ENCODE data around the gene SDK1. TPM values are rescaled to one million over a fixed set of nuclear protein-coding genes. Genes with fewer than 3 reads are reported as not detected.

Gene SDK1
- total RNA-seq, 2 experiments from 2014 or later = 0.25 to 0.78 TPM

DNA sequence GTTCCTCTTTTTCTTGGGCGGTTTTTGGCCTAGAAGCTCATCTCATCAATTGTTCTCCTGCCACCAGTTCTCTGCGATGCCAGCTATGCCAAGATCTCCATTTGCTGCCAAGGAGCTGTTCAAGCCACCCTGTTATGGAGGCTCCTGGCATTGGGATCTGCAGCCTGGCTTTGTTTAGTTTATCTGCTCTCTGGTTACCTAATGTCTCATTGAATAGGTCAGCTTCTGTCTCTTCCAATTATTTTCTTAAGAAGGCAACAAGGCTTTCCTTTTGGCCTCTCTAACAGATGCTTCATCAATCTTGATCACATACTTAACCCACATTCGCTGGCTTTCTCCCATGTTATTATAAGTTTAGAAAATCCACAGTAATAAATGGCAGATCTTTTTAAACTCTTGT, 20.6 kb upstream of the SDK1 start:
- intact Hi-C loops (cut with micrococcal nuclease) = no loop called here
- peaks cover 3% of the 10 kb centered on the region for H3K4me1 Mint-ChIP-seq (ENCODE audit: low read depth)
- peaks cover 4% of the 10 kb centered on the region for H3K9me3 Mint-ChIP-seq
- POLR2A ChIA-PET = no interaction called here
- CTCF ChIA-PET = no interaction called here
- TF ChIP-seq, protein P1, sequence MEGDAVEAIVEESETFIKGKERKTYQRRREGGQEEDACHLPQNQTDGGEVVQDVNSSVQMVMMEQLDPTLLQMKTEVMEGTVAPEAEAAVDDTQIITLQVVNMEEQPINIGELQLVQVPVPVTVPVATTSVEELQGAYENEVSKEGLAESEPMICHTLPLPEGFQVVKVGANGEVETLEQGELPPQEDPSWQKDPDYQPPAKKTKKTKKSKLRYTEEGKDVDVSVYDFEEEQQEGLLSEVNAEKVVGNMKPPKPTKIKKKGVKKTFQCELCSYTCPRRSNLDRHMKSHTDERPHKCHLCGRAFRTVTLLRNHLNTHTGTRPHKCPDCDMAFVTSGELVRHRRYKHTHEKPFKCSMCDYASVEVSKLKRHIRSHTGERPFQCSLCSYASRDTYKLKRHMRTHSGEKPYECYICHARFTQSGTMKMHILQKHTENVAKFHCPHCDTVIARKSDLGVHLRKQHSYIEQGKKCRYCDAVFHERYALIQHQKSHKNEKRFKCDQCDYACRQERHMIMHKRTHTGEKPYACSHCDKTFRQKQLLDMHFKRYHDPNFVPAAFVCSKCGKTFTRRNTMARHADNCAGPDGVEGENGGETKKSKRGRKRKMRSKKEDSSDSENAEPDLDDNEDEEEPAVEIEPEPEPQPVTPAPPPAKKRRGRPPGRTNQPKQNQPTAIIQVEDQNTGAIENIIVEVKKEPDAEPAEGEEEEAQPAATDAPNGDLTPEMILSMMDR (IDR thresholded peaks at IDR 0.05) = no peak
- no peaks in the 10 kb centered on the region for H3K36me3 Mint-ChIP-seq (ENCODE audit: low read depth)
- no peak overlapping the region for H3K4me3 Mint-ChIP-seq
- H3K27me3 Mint-ChIP-seq = no peaks in the 10 kb centered on the region
- no peak for DNase-seq
- no peak for ATAC-seq
- H3K27ac Mint-ChIP-seq = no peak overlapping the region

DNA sequence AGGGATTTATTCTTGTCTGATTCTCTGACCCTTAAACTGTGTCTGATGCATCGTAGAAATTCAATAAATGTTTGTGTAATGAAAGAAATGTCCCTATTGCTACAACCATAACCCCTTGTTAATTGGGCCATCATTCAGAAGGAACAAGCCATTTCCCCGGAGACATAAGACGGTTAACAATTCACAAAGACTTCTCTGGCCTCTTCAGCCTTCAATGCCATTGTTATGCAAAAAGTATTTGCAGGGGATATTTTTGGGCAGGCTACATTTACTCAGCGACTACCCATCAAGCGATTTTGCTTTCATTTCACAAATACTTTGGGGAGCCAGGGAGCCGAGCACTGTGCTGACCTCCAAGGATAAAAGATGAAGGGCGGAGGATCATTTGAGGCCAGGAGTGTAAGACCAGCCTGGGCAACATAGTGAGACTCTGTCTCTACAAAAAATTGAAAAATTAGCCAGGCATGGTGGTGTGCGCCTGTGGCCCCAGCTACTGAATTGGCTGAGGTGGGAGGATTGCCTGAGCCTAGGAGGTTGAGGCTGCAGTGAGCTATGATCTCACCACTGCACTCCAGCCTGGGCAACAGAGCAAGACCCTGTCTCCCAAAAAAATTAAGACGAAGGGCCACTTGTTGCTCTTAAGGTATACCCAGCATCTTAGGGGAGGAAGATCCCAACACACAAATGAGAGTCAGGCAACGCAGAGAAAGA, 20.0 kb upstream of the SDK1 start:
- H3K27ac Mint-ChIP-seq = no peak overlapping the region
- H3K4me3 Mint-ChIP-seq = no peak overlapping the region
- ChIA-PET POLR2A (no interaction called here), CTCF (no interaction called here)
- peaks cover 3% of the 10 kb centered on the region for H3K4me1 Mint-ChIP-seq (ENCODE audit: low read depth)
- H3K36me3 Mint-ChIP-seq (ENCODE audit: low read depth) = no peaks in the 10 kb centered on the region
- TF ChIP-seq, protein P1 (IDR thresholded peaks at IDR 0.05) = no peak
- H3K27me3 Mint-ChIP-seq = no peaks in the 10 kb centered on the region
- ATAC-seq = no peak
- intact Hi-C loops (cut with micrococcal nuclease) = no loop called here
- peaks cover 4% of the 10 kb centered on the region for H3K9me3 Mint-ChIP-seq
- no peak for DNase-seq

DNA sequence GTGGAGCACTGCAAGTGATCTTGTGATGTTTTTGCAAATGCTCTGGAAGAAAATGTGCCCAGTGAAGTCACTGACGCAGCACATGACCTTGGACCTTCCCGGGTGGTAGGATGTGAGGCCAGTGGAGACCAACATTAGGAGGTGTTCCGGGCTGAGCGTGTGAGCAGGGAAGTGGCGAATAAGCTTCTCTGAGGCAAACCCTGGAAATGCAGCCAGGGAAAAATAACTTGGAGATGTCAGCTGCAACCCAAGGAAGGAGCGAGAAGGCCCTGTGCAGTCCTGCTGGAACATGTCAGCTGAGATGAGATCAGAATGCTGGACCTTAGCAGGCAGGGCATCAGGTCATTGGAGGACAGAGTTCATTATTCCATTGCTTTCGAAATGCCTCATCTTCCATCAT, 18.6 kb upstream of the SDK1 start:
- ATAC-seq (no peak), DNase-seq (no peak)
- intact Hi-C loops (cut with micrococcal nuclease) = no loop called here
- Mint-ChIP-seq H3K27me3 (no peaks in the 10 kb centered on the region), H3K27ac (no peak overlapping the region), H3K9me3 (peaks cover 4% of the 10 kb centered on the region), H3K4me3 (no peak overlapping the region), H3K4me1 (ENCODE audit: low read depth) (peaks cover 3% of the 10 kb centered on the region), H3K36me3 (ENCODE audit: low read depth) (no peaks in the 10 kb centered on the region)
- ChIA-PET POLR2A (no interaction called here), CTCF (interaction anchor here (0.6 kb wide), 1 partner anchor 35 kb away, joined by 3 read pairs; no protein-coding TSS in a partner anchor)
- TF ChIP-seq, protein P1 (IDR thresholded peaks at IDR 0.05) = no peak

DNA sequence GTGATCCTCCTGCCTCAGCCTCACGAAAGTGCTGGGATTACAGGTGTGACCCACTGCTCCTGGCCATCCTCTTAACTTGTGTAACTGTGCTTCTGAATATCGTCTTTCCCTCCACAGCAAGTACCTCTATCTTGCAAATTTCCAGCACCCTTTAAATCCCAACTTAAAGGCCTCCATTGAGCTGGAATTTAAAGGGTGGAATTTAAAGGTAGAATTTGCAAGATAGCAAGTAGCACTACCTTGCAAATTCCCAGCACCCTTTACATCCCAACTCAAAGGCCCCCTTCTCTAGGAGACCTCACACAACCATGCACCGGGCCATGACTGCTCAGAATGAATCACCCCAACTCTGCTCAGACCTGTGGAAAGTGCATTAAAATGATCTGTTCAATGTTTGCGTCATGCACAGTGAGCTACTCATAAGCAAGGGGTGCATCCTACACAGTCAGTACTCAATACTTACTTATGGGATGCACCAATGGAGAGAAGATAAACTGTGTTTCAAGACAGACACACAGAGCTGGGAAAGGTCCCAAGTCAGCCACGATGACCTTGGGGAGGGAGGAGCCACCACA, 17.8 kb upstream of the SDK1 start:
- Mint-ChIP-seq H3K27ac (no peak overlapping the region), H3K4me1 (ENCODE audit: low read depth) (no peaks in the 10 kb centered on the region), H3K9me3 (no peaks in the 10 kb centered on the region), H3K27me3 (no peaks in the 10 kb centered on the region), H3K4me3 (no peak overlapping the region), H3K36me3 (ENCODE audit: low read depth) (no peaks in the 10 kb centered on the region)
- intact Hi-C loops (cut with micrococcal nuclease) = no loop called here
- no peak for ATAC-seq
- ChIA-PET POLR2A (no interaction called here), CTCF (interaction anchor here (0.6 kb wide), 1 partner anchor 36 kb away, joined by 3 read pairs; no protein-coding TSS in a partner anchor)
- TF ChIP-seq, protein P1 (IDR thresholded peaks at IDR 0.05) = no peak
- no peak for DNase-seq

DNA sequence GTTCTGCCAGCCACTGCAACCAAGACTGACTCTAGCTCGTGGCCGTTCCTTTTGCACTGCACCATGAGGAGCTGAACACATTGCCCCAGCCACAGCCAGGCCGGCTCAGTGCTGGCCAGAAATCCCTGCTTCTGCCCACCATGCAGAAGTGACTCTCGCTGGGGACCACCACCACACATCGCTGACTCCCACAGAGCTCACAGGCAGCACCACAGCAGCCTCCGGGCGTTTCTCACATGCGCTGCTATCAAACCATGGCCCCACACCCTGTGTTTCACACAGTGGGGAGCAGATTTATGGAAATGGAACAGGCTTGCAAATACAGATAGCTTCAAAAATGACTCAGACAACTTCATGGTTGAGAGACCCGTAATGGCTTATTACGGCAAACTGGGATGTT, 15.4 kb upstream of the SDK1 start:
- Mint-ChIP-seq H3K4me1 (ENCODE audit: low read depth) (no peaks in the 10 kb centered on the region), H3K27me3 (no peaks in the 10 kb centered on the region), H3K4me3 (no peak overlapping the region), H3K9me3 (no peaks in the 10 kb centered on the region), H3K36me3 (ENCODE audit: low read depth) (no peaks in the 10 kb centered on the region), H3K27ac (no peak overlapping the region)
- ChIA-PET CTCF (no interaction called here), POLR2A (no interaction called here)
- no peak for ATAC-seq
- intact Hi-C loops (cut with micrococcal nuclease) = no loop called here
- DNase-seq = no peak
- TF ChIP-seq, protein P1 (IDR thresholded peaks at IDR 0.05) = no peak

Measured in activated CD8-positive, alpha-beta T cell treated with anti-CD3 and anti-CD28 coated beads for 36 hours (primary cell).